Measurements from ENCODE around the gene EXOC6B. TPM values are rescaled to one million over a fixed set of nuclear protein-coding genes. Genes with fewer than 3 reads are reported as not detected.

The EXOC6B gene
- total and polyA plus RNA-seq, 10 of the 15 experiments (the other 5 are each of a cell fraction or from before 2014, with no cell fraction given) = 0.23 to 2.2 (median 1.2) TPM

DNA sequence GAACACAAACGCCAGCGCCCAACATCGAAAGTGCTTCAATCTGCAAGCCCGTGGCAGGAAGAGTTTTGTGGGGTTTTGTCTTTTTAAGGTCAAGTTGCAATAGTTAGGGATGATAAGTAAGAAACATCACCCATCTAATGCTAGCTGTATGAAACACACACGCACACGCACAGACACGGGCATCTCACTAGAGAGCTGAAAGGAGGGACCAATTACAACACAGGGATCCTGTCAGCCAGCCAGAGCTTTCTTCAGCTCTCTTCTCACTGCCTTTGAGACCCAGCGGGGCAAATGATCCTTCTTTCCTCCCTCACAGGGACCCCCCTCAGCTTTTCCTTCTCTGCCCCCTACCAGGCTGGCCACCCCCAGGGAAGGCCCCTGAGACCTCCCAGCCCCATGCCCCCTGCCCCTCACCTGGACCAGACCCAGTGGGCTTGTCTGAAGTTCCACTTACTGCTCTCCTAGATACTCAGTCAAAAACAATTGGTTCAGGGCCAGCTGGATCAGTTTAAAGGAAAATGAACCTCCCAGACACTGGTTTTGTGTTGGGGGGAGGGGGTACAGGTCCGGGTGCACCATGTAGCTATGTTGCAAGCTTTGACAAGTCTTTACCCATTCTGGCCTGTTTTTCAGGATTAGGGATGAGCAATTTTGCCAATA, 696.0 kb downstream of the EXOC6B start (continued):
- no peak for TF ChIP-seq ZSCAN29 (IDR thresholded peaks at IDR 0.05)
- no peak for TF ChIP-seq EGR1 (IDR thresholded peaks at IDR 0.05; ENCODE audit: borderline replicate concordance in 1 of 2, low read depth in 2 of 2, low read length in 2 of 2)
- no peak for TF ChIP-seq NFXL1 (IDR thresholded peaks at IDR 0.05; ENCODE audit: borderline replicate concordance)
- TF ChIP-seq, protein P1, sequence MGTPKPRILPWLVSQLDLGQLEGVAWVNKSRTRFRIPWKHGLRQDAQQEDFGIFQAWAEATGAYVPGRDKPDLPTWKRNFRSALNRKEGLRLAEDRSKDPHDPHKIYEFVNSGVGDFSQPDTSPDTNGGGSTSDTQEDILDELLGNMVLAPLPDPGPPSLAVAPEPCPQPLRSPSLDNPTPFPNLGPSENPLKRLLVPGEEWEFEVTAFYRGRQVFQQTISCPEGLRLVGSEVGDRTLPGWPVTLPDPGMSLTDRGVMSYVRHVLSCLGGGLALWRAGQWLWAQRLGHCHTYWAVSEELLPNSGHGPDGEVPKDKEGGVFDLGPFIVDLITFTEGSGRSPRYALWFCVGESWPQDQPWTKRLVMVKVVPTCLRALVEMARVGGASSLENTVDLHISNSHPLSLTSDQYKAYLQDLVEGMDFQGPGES (IDR thresholded peaks at IDR 0.05) = no peak
- TF ChIP-seq SMC3 (IDR thresholded peaks at IDR 0.05; ENCODE audit: borderline replicate concordance, low read length) = no peak

DNA sequence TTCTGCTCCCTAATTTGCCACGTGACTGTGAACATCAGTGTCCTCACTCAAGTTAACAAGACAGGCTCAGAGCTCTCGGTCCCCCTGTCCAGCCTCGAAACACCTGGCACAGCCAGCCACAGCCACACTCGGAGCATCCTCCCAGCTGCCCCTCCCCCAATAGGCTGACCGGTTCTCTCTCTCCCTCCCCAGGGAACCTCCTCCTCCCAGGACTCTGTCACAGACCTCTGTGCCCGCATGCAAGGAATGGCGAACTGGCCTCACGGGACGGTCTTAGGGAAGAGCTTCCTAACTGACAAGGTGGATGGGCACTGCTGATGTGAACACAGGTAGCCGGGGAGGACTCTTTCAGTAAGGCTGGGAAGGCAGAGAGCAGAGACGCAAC, 697.0 kb downstream of the EXOC6B start:
- intact Hi-C loops (cut with micrococcal nuclease; ENCODE audit: unreplicated experiment) (no loop called here), in situ Hi-C loops (cut with MboI) (loop anchor here (25.0 kb wide), 1 partner anchor 842 kb away; no protein-coding TSS in a partner anchor)
- POLR2A ChIA-PET = no interaction called here
- CTCF ChIA-PET = interaction anchor here (1.2 kb wide), 1 partner anchor 17 kb away, joined by 3 read pairs; no protein-coding TSS in a partner anchor
- SMC1A ChIA-PET (ENCODE audit: uncharacterized antibody, unreplicated experiment) = no interaction called here
- no TSS peak for BruUV-seq (replicated peaks)
- Histone ChIP-seq H3K36me3 (ENCODE audit: control insufficient read depth in 2 of 2, insufficient read depth in 2 of 2, low read length in 1 of 2) (no peaks in the 10 kb centered on the region), H3K27ac (ENCODE audit: control insufficient read depth, insufficient read depth) (no peak overlapping the region), H4K20me1 (ENCODE audit: control insufficient read depth, insufficient read depth) (no peaks in the 10 kb centered on the region), H3K9ac (ENCODE audit: control insufficient read depth, insufficient read depth, low read length) (no peak overlapping the region), H3K4me1 (ENCODE audit: control insufficient read depth, insufficient read depth, low read length) (no peaks in the 10 kb centered on the region), H3K79me2 (ENCODE audit: control insufficient read depth, insufficient read depth, low read length) (no peaks in the 10 kb centered on the region), H3K4me3 (no peak overlapping the region), H3K9me3 (replicated peaks; ENCODE audit: control insufficient read depth, insufficient read depth, low read length) (no peaks in the 10 kb centered on the region), H3K27me3 (replicated peaks in 1 of 2; ENCODE audit: control insufficient read depth in 2 of 2, insufficient read depth in 2 of 2, low read length in 1 of 2) (no peaks in the 10 kb centered on the region; a peak in 1 of 4 replicates), H2AFZ (ENCODE audit: control insufficient read depth, low read depth, low read length) (no peak overlapping the region), H3K4me2 (ENCODE audit: control insufficient read depth, insufficient read depth) (no peak overlapping the region)
- 58% methylated on average over 10 of the region's 11 CpGs for WGBS (ENCODE audit: insufficient coverage, insufficient replicate concordance, low lambda C conversion rate, missing lambda C conversion rate)
- DNase-seq (ENCODE audit: low read depth, low spot score) (no peak), FAIRE-seq (no peak), ATAC-seq (no peak)
- RAD21 ChIA-PET (ENCODE audit: unreplicated experiment) = no interaction called here
- TF ChIP-seq LARP7 (IDR thresholded peaks at IDR 0.05) (no peak), MTA2 (IDR thresholded peaks at IDR 0.05; ENCODE audit: low read depth) (no peak), ETV6 (conservative IDR thresholded peaks at IDR 0.05 in 1 of 2, IDR thresholded peaks at IDR 0.05 in 1 of 2; ENCODE audit: borderline replicate concordance in 1 of 2, low read depth in 1 of 2) (no peak), ATF2 (IDR thresholded peaks at IDR 0.05; ENCODE audit: low read length) (no peak), E2F8 (IDR thresholded peaks at IDR 0.05; ENCODE audit: low read depth, partially characterized antibody) (no peak), SIN3A (IDR thresholded peaks at IDR 0.05; ENCODE audit: low read depth, low read length) (no peak), CBFB (IDR thresholded peaks at IDR 0.05; ENCODE audit: low read depth) (no peak), RCOR1 (conservative IDR thresholded peaks at IDR 0.05; ENCODE audit: low read depth, low read length) (no peak)
- TF ChIP-seq, protein P2, sequence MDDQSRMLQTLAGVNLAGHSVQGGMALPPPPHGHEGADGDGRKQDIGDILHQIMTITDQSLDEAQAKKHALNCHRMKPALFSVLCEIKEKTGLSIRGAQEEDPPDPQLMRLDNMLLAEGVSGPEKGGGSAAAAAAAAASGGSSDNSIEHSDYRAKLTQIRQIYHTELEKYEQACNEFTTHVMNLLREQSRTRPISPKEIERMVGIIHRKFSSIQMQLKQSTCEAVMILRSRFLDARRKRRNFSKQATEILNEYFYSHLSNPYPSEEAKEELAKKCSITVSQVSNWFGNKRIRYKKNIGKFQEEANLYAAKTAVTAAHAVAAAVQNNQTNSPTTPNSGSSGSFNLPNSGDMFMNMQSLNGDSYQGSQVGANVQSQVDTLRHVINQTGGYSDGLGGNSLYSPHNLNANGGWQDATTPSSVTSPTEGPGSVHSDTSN (IDR thresholded peaks at IDR 0.05; ENCODE audit: insufficient replicate concordance, low read depth, low read length) = no peak
- TF ChIP-seq, protein P1 (IDR thresholded peaks at IDR 0.05) = no peak

All from GM12878 (cell line).